ENCODE results near the gene RCN2. TPM values are rescaled to one million over a fixed set of nuclear protein-coding genes. Genes with fewer than 3 reads are reported as not detected.

The RCN2 gene
- total RNA-seq, 1 experiment from 2014 or later: 78.6 TPM

- Histone ChIP-seq H3K27me3 (replicated peaks; ENCODE audit: insufficient read depth, low read depth, low read length, poor library complexity) (no peaks in the 10 kb centered on the region), H3K9me3 (ENCODE audit: low read depth, low read length, poor library complexity, severe bottlenecking) (no peaks in the 10 kb centered on the region), H3K27ac (ENCODE audit: low read depth, low read length, poor library complexity, severe bottlenecking) (no peak overlapping the region), H3K36me3 (ENCODE audit: insufficient read depth, low read length, poor library complexity, severe bottlenecking) (peaks cover 26% of the 10 kb centered on the region), H3K4me1 (ENCODE audit: insufficient read depth, low read length, poor library complexity, severe bottlenecking) (no peaks in the 10 kb centered on the region), H3K4me3 (ENCODE audit: low read depth, low read length, poor library complexity, severe bottlenecking) (no peak overlapping the region)
- ChIA-PET POLR2A (ENCODE audit: low non-redundant PET) (no interaction called here), CTCF (no interaction called here)
- intact Hi-C loops (cut with micrococcal nuclease; ENCODE audit: unreplicated experiment): no loop called here
- TF ChIP-seq EZH2 (IDR thresholded peaks at IDR 0.05; ENCODE audit: borderline replicate concordance, low read depth, low read length, poor library complexity, severe bottlenecking) (no peak), CTCF (conservative IDR thresholded peaks at IDR 0.05; ENCODE audit: low read depth, low read length) (no peak)
- no peak for DNase-seq (ENCODE audit: low spot score)
- no TSS peak for BruUV-seq (replicated peaks)
Measured at GRCh38 chr15:76942331-76942730, 10.8 kb downstream of the RCN2 start.

GRCh38 chr15:76945494-76946093 lies 14.0 kb downstream of the RCN2 start:
- intact Hi-C loops (cut with micrococcal nuclease; ENCODE audit: unreplicated experiment): no loop called here
- Histone ChIP-seq H3K4me1 (ENCODE audit: insufficient read depth, low read length, poor library complexity, severe bottlenecking) (no peaks in the 10 kb centered on the region), H3K9me3 (ENCODE audit: low read depth, low read length, poor library complexity, severe bottlenecking) (no peaks in the 10 kb centered on the region), H3K36me3 (ENCODE audit: insufficient read depth, low read length, poor library complexity, severe bottlenecking) (peaks cover 45% of the 10 kb centered on the region), H3K4me3 (ENCODE audit: low read depth, low read length, poor library complexity, severe bottlenecking) (no peak overlapping the region), H3K27me3 (replicated peaks; ENCODE audit: insufficient read depth, low read depth, low read length, poor library complexity) (no peaks in the 10 kb centered on the region), H3K27ac (ENCODE audit: low read depth, low read length, poor library complexity, severe bottlenecking) (no peak overlapping the region)
- no TSS peak for BruUV-seq (replicated peaks)
- TF ChIP-seq CTCF (conservative IDR thresholded peaks at IDR 0.05; ENCODE audit: low read depth, low read length) (no peak), EZH2 (IDR thresholded peaks at IDR 0.05; ENCODE audit: borderline replicate concordance, low read depth, low read length, poor library complexity, severe bottlenecking) (no peak)
- POLR2A ChIA-PET (ENCODE audit: low non-redundant PET): no interaction called here
- DNase-seq (ENCODE audit: low spot score): no peak
- CTCF ChIA-PET: no interaction called here

- intact Hi-C loops (cut with micrococcal nuclease; ENCODE audit: unreplicated experiment): no loop called here
- no TSS peak for BruUV-seq (replicated peaks)
- no peak overlapping the region for H3K4me3 ChIP-seq (ENCODE audit: low read depth, low read length, poor library complexity, severe bottlenecking)
- H3K9me3 ChIP-seq (ENCODE audit: low read depth, low read length, poor library complexity, severe bottlenecking): no peaks in the 10 kb centered on the region
- H3K36me3 ChIP-seq (ENCODE audit: insufficient read depth, low read length, poor library complexity, severe bottlenecking): peaks cover 48% of the 10 kb centered on the region
- ChIA-PET POLR2A (ENCODE audit: low non-redundant PET) (no interaction called here), CTCF (no interaction called here)
- no peaks in the 10 kb centered on the region for H3K27me3 ChIP-seq (replicated peaks; ENCODE audit: insufficient read depth, low read depth, low read length, poor library complexity)
- no peak for DNase-seq (ENCODE audit: low spot score)
- H3K4me1 ChIP-seq (ENCODE audit: insufficient read depth, low read length, poor library complexity, severe bottlenecking): no peaks in the 10 kb centered on the region
- no peak for TF ChIP-seq EZH2 (IDR thresholded peaks at IDR 0.05; ENCODE audit: borderline replicate concordance, low read depth, low read length, poor library complexity, severe bottlenecking)
- TF ChIP-seq CTCF (conservative IDR thresholded peaks at IDR 0.05; ENCODE audit: low read depth, low read length): no peak
- no peak overlapping the region for H3K27ac ChIP-seq (ENCODE audit: low read depth, low read length, poor library complexity, severe bottlenecking)
Measured at GRCh38 chr15:76947454-76947853, 15.9 kb downstream of the RCN2 start.
